HG03558 (cell line): Measurements from ENCODE around the gene PTPN4.
"Not testable (repeated sequence)": the region's sequence is repeated elsewhere in the genome, so short reads cannot be mapped to it uniquely, and the experiment has no call there.

Experiments used
- ATAC-seq: cut with Tn5 transposase; IDR thresholded peaks from one replicate; pipeline ENCODE4 v1.9.1; 2021; ENCODE audit warnings: moderate number of reproducible peaks; ENCODE audit not compliant: unreplicated experiment; ENCODE audit errors: extremely low read depth

The PTPN4 gene

GRCh38 chr2:120005834-120006521, 246.3 kb downstream of the PTPN4 start:
- ATAC-seq, result peak; percentile 84

GRCh38 chr2:120007851-120008250, 248.1 kb downstream of the PTPN4 start:
- no peak for ATAC-seq

DNA sequence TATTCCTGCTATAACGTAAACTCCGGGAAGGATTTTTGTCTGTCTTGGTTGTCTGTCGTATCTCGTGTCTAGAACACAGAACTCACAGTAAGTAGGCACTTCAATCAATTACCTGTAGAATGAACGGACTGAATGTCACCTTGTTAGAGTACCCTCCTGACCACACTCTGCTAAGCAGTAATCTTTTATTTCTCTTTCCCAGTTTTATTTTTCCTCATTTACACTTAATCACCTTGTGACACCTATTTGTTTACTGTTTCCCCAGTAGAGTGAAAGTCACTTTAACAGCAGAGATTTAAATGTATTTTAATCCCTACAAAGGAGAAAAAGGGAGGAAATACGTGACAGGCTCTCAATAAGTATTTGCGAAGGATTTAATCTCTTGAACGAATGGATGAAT, 252.6 kb downstream of the PTPN4 start:
- no peak for ATAC-seq

DNA sequence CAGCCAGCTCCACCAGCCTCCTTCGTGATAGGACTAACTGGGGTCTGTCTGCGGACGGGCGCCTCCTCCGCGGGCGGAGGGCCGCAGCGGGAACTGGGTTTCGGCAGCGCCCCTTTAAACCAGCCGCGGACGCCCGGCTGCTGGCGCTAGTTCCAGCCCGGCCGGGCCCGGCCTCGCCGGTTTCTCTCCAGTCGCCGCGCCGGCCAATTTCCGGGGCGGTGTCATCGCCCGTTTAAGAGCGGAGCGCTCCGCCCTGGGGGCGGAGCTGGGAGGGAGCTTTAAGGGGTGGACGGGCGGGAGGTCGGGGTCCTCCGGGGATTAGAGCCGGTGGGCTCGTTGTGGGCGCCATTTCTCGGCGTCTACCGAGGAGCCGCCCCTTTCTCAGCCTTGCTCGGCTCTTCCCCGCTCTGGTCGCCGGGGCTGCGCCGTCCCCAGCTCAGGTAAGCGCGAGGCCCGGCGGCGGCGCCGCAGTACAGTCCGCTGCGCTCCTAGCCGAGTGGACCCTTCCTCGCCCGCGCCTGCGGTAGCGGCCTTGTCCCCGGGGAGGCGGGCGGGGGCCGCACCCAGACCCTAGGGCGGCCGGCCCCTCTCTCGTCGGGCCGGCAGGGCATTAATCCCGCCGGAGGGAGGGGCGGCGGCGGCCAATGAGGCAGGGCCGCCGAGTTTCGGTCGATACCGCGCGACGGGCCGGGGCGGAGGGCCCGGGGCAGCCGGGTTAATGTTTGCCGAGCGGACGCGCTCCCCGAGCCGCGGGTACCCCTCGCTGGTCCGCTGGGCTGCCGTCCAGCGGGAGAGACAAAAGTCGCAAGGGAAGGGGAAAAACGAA, 253.3 kb downstream of the PTPN4 start, which contains the start of gene EPB41L5:
Gene EPB41L5, plus strand, starts transcription at position 307 of the 826 bp plus-strand sequence. CDS start 6,008 bp downstream, outside the sequence.
- ATAC-seq, result peak; percentile 80

GRCh38 chr2:120013597-120014223, 254.0 kb downstream of the PTPN4 start:
- ATAC-seq, result no peak

DNA sequence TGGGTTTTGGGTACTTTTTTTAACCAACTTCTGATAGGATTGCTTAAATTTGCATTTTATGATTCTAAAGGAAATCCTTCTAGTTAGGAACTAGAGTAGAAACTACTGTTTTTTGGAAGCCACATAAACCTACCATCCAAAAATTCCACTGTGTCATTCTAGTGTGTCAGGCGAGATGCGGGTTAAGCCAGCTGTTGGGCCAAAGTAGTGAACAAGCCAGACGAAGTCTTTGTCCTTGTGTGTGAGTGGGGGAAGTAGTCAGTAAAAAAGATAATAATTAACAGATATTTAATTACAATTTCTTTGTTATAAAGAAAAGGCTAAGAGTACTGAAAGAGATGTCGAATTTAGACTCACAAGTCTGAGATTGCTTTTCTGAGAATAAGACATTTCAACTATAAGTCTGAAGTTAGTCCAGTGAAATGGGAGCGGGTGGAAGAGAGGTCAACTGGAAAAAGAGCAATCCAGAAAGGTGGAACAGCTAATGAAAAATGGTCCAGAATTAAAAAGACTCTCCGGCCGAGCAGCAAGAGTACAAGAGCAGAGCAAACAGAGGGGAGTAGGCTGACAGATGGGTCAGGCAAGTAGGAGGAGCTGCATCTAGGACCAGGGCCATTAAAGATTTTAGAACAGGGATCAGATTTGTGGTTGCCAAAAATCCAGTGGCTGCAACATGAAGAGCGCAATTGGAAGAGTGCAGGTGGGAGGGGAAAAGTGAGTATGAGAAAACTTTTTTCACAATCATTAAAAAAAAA, 254.7 kb downstream of the PTPN4 start:
- no peak for ATAC-seq

DNA sequence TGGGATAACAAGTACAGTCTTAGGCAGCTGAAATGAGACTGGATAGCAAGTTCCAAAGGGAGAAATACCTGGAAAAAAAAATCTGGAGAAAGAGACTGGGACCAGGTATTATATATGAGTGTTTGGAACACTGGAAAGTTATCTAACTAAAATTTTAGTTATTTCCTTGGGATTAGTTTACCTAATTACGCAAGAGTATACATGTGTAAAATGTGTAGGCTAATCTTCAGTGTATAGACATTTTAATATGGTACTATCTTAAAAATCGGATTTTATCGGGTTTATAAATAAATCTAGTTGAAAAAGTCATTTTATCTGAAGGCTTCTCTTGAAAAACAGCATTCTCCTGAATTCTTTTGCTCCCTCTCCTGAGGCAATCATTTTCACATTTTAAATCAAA, 257.1 kb downstream of the PTPN4 start:
- no peak for ATAC-seq

DNA sequence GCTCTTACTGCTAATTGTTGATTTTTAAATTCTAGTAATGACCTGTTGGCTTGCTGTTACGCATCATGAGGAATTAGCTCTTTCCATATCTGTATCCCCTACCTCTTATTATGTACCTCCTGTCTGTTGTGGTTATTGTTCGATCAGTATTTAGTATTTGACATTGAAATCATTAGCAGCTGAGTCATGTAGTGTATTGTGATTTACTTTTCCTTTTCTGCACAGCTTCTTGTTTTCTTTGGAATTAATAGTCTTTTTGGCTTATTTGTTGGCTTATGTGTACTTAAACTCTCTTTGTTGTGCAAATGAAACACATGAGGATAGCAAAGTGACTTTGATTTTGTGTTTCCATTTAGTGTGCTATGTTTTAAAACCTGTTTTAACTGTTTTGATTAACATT, 257.5 kb downstream of the PTPN4 start:
- ATAC-seq, result no peak

- no peak for ATAC-seq
Measured at GRCh38 chr2:120018549-120018948, 258.8 kb downstream of the PTPN4 start.

DNA sequence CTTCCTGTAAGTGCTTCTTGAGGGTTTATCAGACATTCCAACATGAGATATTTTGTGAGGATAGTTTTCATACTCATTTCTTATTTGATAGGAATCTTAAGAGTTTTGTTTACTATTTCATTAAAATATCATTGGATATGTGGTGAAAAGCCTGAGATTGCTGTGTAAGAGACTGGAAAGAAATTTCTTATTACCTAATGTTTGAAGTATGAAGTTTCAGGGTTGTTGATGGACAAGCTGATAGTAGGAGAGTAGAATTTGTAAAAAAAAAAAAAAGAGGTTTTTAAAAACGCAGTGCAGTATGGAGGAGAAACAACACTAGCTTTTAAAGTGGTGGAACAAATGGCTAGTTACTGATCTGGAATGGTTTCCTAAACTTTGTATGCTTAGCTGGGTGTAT, 260.8 kb downstream of the PTPN4 start:
- no peak for ATAC-seq

GRCh38 chr2:120022505-120022904, 262.8 kb downstream of the PTPN4 start:
- ATAC-seq, result not testable (repeated sequence)

DNA sequence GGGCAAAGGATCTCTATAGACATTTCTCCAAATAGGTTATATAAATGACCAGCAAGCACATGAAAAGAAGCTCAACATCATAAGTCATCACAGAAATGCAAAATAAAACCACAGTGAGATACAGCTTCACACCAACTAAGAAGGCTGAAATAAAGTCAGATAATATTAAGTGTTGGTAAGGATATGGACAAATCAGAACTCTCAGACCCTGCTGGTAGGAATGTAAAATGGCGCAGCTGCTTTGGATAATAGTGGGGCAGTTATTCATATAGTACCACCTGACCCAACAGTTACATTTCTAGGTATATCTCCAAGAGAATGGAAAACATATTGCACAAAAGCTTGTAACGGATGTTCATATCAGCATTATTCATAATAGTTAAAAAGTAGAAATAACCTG, 267.2 kb downstream of the PTPN4 start:
- ATAC-seq, result no peak

- ATAC-seq, result no peak
Measured at GRCh38 chr2:120028795-120029194, 269.1 kb downstream of the PTPN4 start.

- no peak for ATAC-seq
Measured at GRCh38 chr2:120029672-120030640, 270.2 kb downstream of the PTPN4 start.

- no peak for ATAC-seq
Measured at GRCh38 chr2:120032297-120032696, 272.6 kb downstream of the PTPN4 start.
